Measurements from ENCODE around the gene LFNG.

LFNG gene

DNA sequence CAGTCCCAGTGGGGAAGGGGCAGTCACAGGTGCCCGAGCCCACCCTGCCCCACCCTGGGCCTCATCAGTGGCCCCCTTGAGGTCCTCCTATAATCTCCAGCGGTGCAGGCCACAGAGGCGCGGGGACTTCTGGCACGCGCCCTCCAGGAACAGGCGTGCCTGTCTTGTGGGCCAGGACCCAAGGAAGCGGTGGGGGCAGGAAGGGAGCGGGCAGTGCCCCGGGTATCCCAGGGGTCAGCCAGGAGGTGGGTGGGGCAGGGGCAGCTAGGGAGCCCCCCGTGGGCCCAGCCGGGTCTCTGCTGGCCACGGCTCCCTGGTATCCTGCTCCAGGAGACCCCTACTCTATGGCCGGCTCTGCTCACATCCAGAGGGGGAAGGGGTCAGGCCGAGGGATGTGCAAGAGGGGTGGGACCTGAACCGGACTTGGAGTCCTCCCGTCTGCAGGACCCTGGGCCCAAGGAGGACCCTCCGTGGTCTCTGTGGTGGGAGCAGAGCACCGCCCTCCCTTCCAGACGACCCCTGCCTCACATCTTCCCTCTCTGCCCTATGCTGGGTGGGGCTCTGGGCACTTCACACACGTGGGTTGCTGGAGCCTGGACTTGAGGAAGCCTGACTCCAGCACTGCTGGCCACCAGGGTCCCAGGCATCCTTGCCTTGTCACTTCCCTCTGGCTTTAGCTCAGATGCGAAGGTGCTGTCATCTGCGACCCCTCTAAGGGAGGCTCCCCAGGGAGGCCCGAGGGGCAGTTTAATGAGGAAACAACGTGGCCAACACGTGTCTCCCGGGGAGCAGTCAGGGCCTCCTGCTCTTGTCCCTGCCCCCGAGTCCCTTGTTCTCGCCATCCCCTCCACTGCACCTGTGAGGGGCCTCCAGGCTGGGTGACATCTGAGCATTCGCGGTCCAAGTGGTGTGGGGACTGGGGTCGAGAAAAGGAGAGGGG, 25.1 kb upstream of the LFNG start:
- H3K27ac ChIP-seq (ENCODE audit: poor library complexity, severe bottlenecking): no peak overlapping the region
- no peak overlapping the region for H3K4me3 ChIP-seq (ENCODE audit: severe bottlenecking)
- DNase-seq (ENCODE audit: low spot score): no peak
- ATAC-seq (ENCODE audit: low read depth): no peak
- no peak for TF ChIP-seq CTCF (IDR thresholded peaks at IDR 0.05; ENCODE audit: poor library complexity, severe bottlenecking)
- no peaks in the 10 kb centered on the region for H3K9me3 ChIP-seq (ENCODE audit: severe bottlenecking)
- H3K27me3 ChIP-seq (ENCODE audit: insufficient read depth, poor library complexity, severe bottlenecking): no peaks in the 10 kb centered on the region
- H3K4me1 ChIP-seq (ENCODE audit: insufficient read depth, poor library complexity, severe bottlenecking): no peaks in the 10 kb centered on the region
- no peaks in the 10 kb centered on the region for H3K36me3 ChIP-seq (ENCODE audit: low read depth)

- H3K9me3 ChIP-seq (ENCODE audit: severe bottlenecking): no peaks in the 10 kb centered on the region
- no peaks in the 10 kb centered on the region for H3K36me3 ChIP-seq (ENCODE audit: low read depth)
- DNase-seq (ENCODE audit: low spot score): no peak
- H3K27ac ChIP-seq (ENCODE audit: poor library complexity, severe bottlenecking): no peak overlapping the region
- no peak for TF ChIP-seq CTCF (IDR thresholded peaks at IDR 0.05; ENCODE audit: poor library complexity, severe bottlenecking)
- no peak for ATAC-seq (ENCODE audit: low read depth)
- no peaks in the 10 kb centered on the region for H3K4me1 ChIP-seq (ENCODE audit: insufficient read depth, poor library complexity, severe bottlenecking)
- H3K27me3 ChIP-seq (ENCODE audit: insufficient read depth, poor library complexity, severe bottlenecking): no peaks in the 10 kb centered on the region
- no peak overlapping the region for H3K4me3 ChIP-seq (ENCODE audit: severe bottlenecking)
Observed at GRCh38 chr7:2495418-2496299, 23.9 kb upstream of the LFNG start.

DNA sequence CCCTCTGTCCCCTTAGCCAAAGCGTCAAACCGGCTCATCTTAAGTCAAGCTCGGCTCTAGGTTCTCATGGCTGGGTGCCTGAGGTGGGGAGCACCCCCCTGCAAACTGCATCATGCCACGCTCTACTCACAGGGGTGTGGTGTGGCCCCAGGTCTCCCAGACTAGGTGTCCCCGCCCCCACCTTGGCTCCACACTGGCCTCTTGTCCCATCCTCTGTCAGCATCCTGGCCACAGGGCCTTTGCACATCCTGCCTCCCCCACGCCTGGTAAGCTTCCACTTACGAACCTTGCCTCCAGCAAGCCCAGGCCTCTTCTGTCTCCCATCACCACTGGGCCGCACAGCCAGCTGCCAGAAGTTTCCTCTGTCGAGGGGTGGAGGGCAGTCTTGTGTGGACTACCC, 23.2 kb upstream of the LFNG start:
- H3K27ac ChIP-seq (ENCODE audit: poor library complexity, severe bottlenecking): no peak overlapping the region
- no peak for DNase-seq (ENCODE audit: low spot score)
- TF ChIP-seq CTCF (IDR thresholded peaks at IDR 0.05; ENCODE audit: poor library complexity, severe bottlenecking): no peak

DNA sequence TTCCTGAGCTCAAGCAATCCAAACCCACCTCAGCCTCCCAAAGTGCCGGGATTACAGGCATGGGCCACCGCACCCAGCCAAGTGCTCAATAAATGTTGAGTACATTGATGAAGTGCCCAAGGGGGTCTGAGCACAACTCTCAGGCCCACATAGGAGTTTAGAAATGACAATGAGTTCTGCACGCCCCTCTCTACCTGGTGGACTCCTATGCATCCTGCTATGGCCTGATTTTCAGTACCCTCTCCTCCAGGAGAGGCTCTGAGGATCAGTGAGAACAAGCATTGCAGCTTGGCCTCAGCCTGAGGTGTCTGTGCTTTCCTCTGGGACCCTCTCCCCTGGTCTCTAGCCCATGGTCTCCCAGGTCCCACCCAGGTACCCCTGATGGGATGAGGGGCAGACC, 22.5 kb upstream of the LFNG start:
- Histone ChIP-seq H3K4me1 (ENCODE audit: insufficient read depth, poor library complexity, severe bottlenecking) (no peaks in the 10 kb centered on the region), H3K27ac (ENCODE audit: poor library complexity, severe bottlenecking) (no peak overlapping the region), H3K36me3 (ENCODE audit: low read depth) (no peaks in the 10 kb centered on the region), H3K9me3 (ENCODE audit: severe bottlenecking) (no peaks in the 10 kb centered on the region), H3K4me3 (ENCODE audit: severe bottlenecking) (no peak overlapping the region), H3K27me3 (ENCODE audit: insufficient read depth, poor library complexity, severe bottlenecking) (no peaks in the 10 kb centered on the region)
- ATAC-seq (ENCODE audit: low read depth): no peak
- no peak for DNase-seq (ENCODE audit: low spot score)
- TF ChIP-seq CTCF (IDR thresholded peaks at IDR 0.05; ENCODE audit: poor library complexity, severe bottlenecking): no peak

More for the DNA sequence above, 23.2 kb upstream of the LFNG start:
- Histone ChIP-seq H3K36me3 (ENCODE audit: low read depth) (no peaks in the 10 kb centered on the region), H3K4me3 (ENCODE audit: severe bottlenecking) (no peak overlapping the region), H3K27me3 (ENCODE audit: insufficient read depth, poor library complexity, severe bottlenecking) (no peaks in the 10 kb centered on the region), H3K4me1 (ENCODE audit: insufficient read depth, poor library complexity, severe bottlenecking) (no peaks in the 10 kb centered on the region), H3K9me3 (ENCODE audit: severe bottlenecking) (no peaks in the 10 kb centered on the region)
- no peak for ATAC-seq (ENCODE audit: low read depth)

All from RWPE2 (cell line).